Cardiac fibroblast (primary cell): ENCODE measurements around the gene TTC28.

Experiments used
- DNase-seq, 2 donors: peaks; one replicate each; pipeline versions ENCODE4 v3.0.0 to v3.0.0-alpha.2; 2010; ENCODE audit warnings: low read depth in 2 of 2
- H3K4me3 ChIP-seq, 2 donors: replicated peaks in 1 of 2; 1 replicate in 1 of 2; 2 replicates in 1 of 2; pipeline ENCODE4 v1.5.1; 2011; ENCODE audit warnings: low read depth in 2 of 2, low read length in 2 of 2, mild to moderate bottlenecking in 2 of 2, moderate library complexity in 1 of 2
- CTCF ChIP-seq: IDR thresholded peaks from one replicate; pipeline ENCODE4 v1.5.1; 2011; ENCODE audit warnings: low read depth, mild to moderate bottlenecking, low read length, inconsistent platforms

The TTC28 gene

GRCh38 chr22:27988704-27989103, 690.9 kb downstream of the TTC28 start:
- no peak for TF ChIP-seq CTCF
- DNase-seq = no peak
- no peak overlapping the region for H3K4me3 ChIP-seq

DNA sequence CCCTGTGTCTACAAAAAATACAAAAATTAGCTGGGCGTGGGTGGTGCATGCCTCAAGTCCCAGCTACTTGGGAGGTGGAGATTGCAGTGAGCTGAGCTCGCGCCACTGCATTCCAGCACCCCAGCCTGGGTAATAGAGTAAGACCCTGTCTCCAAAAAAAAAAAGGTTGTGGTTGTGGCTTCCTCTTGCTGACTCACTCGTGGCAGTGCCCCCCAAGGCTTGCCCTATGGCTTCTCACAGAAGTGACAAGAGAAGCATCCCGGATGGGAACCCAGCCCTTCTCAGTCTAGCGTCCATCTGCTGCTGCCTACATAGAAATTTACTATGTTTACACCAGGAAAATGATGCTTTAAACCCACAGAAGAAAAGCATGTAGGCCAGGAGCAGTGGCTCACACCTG, 692.1 kb downstream of the TTC28 start:
- H3K4me3 ChIP-seq = no peak overlapping the region
- DNase-seq = peak; percentile 45 to 72
- no peak for TF ChIP-seq CTCF

DNA sequence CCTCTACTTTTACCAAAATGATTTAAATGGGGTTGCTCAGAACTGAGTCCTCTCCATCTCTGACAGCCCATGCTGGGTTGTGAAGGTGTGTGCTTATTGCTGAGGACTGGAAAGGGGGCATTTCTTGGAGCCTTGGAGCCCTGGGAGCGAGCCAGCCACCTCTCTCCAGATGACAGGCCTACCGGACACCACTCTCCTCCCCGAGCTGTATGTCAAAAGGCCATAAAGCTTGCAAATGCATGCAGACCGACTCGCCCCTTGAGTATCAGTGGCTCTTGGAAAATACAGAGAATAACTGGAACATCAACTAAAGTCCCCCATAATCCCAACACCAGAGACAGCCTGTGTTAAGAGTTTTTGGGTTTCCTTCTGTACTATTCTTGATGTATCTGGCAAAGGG, 692.7 kb downstream of the TTC28 start:
- no peak for TF ChIP-seq CTCF
- H3K4me3 ChIP-seq = no peak overlapping the region
- no peak for DNase-seq

DNA sequence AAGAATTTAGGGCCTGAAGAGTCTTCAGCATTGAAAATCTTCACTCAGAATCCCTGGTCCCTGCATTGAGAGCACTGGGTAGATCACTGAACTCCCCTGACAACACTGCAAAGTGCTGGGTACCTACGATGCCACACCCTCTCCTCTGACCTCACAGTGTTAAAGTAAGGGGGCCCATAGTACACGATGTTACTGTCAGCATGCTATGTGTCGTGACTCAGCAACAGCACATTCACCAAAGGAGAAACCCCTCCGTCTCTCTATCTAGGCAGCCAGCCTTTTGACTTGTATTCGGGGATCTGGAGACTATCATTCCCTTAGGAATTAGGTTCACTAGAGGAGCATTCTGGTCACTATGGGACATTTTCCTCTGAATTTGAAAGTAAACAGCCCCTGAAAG, 693.2 kb downstream of the TTC28 start:
- H3K4me3 ChIP-seq = no peak overlapping the region
- peak in 1 of 2 donors; percentile 25 for DNase-seq

DNA sequence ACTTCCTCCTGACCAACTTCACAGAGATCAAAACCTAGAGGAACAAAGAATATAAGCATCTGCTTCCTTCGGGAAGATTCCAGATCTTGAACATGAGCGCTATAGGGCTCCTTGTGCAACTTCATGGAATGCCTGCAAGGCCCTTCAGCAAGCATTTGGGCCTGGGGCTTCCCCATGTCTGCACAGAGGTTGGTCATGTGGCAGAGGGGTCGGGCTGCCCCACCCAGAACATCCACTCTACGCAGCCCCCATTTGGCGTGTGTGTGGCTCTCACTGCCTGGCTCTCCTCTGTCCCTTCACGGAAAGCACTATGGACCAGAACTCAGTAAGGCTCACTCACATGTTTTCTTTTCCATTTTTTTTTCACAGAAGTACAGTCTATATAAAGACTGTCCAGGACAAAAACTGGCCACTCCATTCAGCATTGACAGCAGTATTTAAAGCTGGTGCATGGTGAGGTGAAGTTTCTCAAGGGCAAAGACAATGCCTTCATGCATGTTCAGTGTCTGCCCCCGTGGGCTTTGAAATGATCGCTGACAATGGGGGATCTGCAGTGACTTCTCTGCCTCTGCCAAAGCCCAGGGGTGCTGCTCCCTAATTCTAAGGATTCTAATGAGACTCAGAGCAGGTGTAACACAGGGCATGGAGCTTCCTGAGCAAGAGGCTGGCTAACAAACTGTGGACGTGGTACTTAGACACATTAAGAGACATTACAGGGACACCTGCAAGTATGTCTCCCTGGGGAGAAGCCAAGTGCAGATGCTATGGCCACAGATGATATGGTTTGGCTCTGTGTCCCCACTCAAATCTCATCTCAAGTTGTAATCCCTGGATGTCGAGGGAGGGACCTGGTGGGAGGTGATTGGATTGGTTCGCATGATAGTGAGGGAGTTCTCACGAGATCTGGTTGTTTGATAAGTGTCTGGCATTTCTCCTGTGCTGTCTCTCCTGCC, 694.0 kb downstream of the TTC28 start:
- DNase-seq = no peak
- H3K4me3 ChIP-seq = no peak overlapping the region
- TF ChIP-seq CTCF = no peak

More for the DNA sequence above, 693.2 kb downstream of the TTC28 start:
- no peak for TF ChIP-seq CTCF

DNA sequence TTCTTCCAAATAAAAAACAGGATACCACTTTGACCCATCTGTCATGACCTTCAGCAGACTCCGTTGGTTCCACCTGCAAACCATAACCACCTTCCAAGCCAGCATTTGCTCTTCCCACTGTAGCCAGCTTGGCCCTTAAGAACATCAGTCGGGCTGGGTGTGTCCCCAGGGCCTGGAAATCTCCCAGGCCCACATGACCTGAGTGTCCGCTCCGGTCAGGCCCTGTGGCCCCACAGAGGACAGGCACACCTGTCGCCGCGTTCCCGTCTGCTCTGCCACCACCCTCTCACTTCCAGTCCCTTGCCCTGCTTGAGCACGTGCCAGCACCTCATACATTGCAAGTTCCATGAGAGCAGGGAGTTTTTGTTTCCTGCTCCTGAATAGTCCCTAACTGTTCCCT, 694.9 kb downstream of the TTC28 start:
- no peak for DNase-seq
- no peak for TF ChIP-seq CTCF
- no peak overlapping the region for H3K4me3 ChIP-seq
